Lung (tissue), 12 donors: ENCODE results near the gene PPID. TPM values are rescaled to one million over a fixed set of nuclear protein-coding genes. Genes with fewer than 3 reads are reported as not detected.
A peak's percentile ranks its signal among the peaks of the same experiment; 100 is the strongest.

Source experiments
- ATAC-seq: fragments of 200-7000 bp; cut with Tn5 transposase; one replicate; pipeline ENCODE4 v1.9.1; 2020; ENCODE audit warnings: moderate number of reproducible peaks; ENCODE audit not compliant: insufficient read depth, low FRiP score
- DNase-seq, 3 donors: peaks; one replicate each; pipeline ENCODE4 v3.0.0-alpha.2; 2013 to 2017
- H3K27ac ChIP-seq, 2 donors: one replicate each; pipeline ENCODE4 v1.5.1; 2013; ENCODE audit warnings: mild to moderate bottlenecking in 2 of 2, moderate library complexity in 2 of 2, control low read depth in 1 of 2, inconsistent platforms in 1 of 2, low read depth in 1 of 2, low read length in 1 of 2
- H3K27me3 ChIP-seq, 3 donors: one replicate each; pipeline ENCODE4 v1.5.1; 2013; ENCODE audit warnings: low read length in 2 of 3; ENCODE audit not compliant: control insufficient read depth in 3 of 3, insufficient read depth in 3 of 3
- H3K36me3 ChIP-seq, 4 donors: one replicate each; pipeline ENCODE4 v1.5.1; 2013; ENCODE audit warnings: low read length in 4 of 4, mild to moderate bottlenecking in 1 of 4, moderate library complexity in 1 of 4; ENCODE audit not compliant: control insufficient read depth in 4 of 4, insufficient read depth in 4 of 4
- H3K4me1 ChIP-seq, 5 donors: one replicate each; pipeline ENCODE4 v1.5.1; 2013; ENCODE audit warnings: low read length in 5 of 5, mild to moderate bottlenecking in 2 of 5, moderate library complexity in 1 of 5; ENCODE audit not compliant: control insufficient read depth in 5 of 5, insufficient read depth in 5 of 5
- H3K4me3 ChIP-seq: one replicate; pipeline ENCODE4 v1.5.1; 2013; ENCODE audit warnings: mild to moderate bottlenecking, control low read depth, moderate library complexity
- H3K9ac ChIP-seq, 2 donors: one replicate each; pipeline ENCODE4 v1.5.1; 2013; ENCODE audit warnings: low read length in 2 of 2, control low read depth in 1 of 2; ENCODE audit not compliant: insufficient read depth in 1 of 2
- H3K9me3 ChIP-seq, 4 donors: one replicate each; pipeline ENCODE4 v1.5.1; 2013; ENCODE audit warnings: low read length in 3 of 4, mild to moderate bottlenecking in 1 of 4, moderate library complexity in 1 of 4; ENCODE audit not compliant: control insufficient read depth in 4 of 4, insufficient read depth in 3 of 4
- WGBS, 2 donors: extraction: QIAGEN DNeasy Blood & Tissue Kit; methylation state at CpG; one replicate each; pipeline ENCODE4 v1.1.7; 2013; 5-methylcytosine and 5-hydroxymethylcytosine counted together
- polyA plus RNA-seq, 2 donors: library from polyadenylated mRNA; stranded (reverse); fragments of 200-250 nt; gene quantifications; one replicate each; pipeline ENCODE4 v1.2.1, GENCODE V29; 2013
- total RNA-seq, 2 donors: library from RNA; depleted of rRNA in 1 of 2; stranded (reverse); fragments of >200 nt in 1 of 2; gene quantifications; one replicate each; pipeline ENCODE4 v1.2.1, GENCODE V29; 2014 to 2021
- TF ChIP-seq, protein P1 (sequence below): IDR thresholded peaks from 2 replicates; pipeline ENCODE4 v1.5.1; 2012; ENCODE audit warnings: mild to moderate bottlenecking; ENCODE audit errors: control extremely low read depth, extremely low read depth
- donor health status: control.
- donor health status: control.
- donor health status: Bipolar disorder and iron deficiency.
- donor health status: healthy.
- donor health status: DM: yes; HTN: yes; CAD: no.

PPID gene
- total and polyA plus RNA-seq, 4 donors = 14.7 to 39.0 (median 21.3) TPM

DNA sequence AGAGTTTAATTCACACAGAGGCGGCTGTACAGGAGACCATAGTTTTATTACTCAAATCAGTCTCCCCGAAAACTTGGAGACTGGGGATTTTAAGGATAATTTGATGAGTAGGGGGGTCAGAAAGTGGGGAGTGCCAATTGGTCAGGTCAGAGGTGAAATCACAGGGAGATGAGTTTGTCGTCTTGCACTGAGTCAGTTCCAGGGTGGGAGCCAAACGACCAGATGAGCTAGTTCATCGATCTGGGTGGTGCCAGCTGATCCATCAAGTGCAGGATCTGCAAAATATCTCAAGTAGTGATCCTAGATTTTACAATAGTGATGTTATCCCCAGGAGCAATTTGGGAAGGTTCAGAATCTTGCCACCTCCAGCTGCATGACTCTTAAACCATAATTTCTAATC is 47.1 kb downstream of the PPID start:
- 84 to 92% methylated on average over 5 of the region's 5 CpGs for WGBS, 2 donors
- peaks cover 0 to 13% (median 0%) of the 10 kb centered on the region in 5 donors for H3K4me1 ChIP-seq
- peaks cover 0 to 3% (median 0%) of the 10 kb centered on the region in 4 donors for H3K36me3 ChIP-seq
- no peak overlapping the region for H3K4me3 ChIP-seq
- H3K9me3 ChIP-seq = no peaks in the 10 kb centered on the region
- H3K27me3 ChIP-seq = no peaks in the 10 kb centered on the region
- no peak overlapping the region for H3K27ac ChIP-seq
- TF ChIP-seq, protein P1, sequence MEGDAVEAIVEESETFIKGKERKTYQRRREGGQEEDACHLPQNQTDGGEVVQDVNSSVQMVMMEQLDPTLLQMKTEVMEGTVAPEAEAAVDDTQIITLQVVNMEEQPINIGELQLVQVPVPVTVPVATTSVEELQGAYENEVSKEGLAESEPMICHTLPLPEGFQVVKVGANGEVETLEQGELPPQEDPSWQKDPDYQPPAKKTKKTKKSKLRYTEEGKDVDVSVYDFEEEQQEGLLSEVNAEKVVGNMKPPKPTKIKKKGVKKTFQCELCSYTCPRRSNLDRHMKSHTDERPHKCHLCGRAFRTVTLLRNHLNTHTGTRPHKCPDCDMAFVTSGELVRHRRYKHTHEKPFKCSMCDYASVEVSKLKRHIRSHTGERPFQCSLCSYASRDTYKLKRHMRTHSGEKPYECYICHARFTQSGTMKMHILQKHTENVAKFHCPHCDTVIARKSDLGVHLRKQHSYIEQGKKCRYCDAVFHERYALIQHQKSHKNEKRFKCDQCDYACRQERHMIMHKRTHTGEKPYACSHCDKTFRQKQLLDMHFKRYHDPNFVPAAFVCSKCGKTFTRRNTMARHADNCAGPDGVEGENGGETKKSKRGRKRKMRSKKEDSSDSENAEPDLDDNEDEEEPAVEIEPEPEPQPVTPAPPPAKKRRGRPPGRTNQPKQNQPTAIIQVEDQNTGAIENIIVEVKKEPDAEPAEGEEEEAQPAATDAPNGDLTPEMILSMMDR = no peak
- DNase-seq (no peak), ATAC-seq (no peak)
- H3K9ac ChIP-seq = no peak overlapping the region

DNA sequence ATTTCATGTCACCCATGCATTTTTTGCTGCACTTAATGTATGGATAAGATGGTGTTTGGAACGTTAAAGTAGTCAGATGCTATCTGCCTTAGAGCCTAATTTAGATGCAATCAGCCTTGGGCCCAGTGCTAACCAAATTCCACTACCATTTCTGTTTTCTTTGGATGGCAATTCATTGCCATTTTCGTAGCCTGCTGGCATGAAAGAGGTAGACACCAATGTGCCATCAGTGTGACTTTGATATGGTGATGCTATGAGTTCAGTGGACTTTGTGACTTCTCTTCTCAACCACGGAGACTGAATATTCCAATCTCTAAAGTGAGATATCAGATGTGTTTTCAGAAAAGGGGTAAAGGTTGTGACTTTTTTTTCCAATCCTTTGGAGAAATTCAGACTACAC is 49.6 kb downstream of the PPID start:
- 84 to 93% methylated on average over 3 of the region's 3 CpGs for WGBS, 2 donors
- H3K9me3 ChIP-seq = no peaks in the 10 kb centered on the region
- H3K27ac ChIP-seq = no peak overlapping the region
- peaks cover 0 to 3% (median 0%) of the 10 kb centered on the region in 4 donors for H3K36me3 ChIP-seq
- H3K27me3 ChIP-seq = no peaks in the 10 kb centered on the region
- TF ChIP-seq, protein P1 = no peak
- H3K4me1 ChIP-seq = peaks cover 0 to 19% (median 0%) of the 10 kb centered on the region in 5 donors
- H3K4me3 ChIP-seq = no peak overlapping the region
- ATAC-seq (no peak), DNase-seq (no peak)
- H3K9ac ChIP-seq = no peak overlapping the region

DNA sequence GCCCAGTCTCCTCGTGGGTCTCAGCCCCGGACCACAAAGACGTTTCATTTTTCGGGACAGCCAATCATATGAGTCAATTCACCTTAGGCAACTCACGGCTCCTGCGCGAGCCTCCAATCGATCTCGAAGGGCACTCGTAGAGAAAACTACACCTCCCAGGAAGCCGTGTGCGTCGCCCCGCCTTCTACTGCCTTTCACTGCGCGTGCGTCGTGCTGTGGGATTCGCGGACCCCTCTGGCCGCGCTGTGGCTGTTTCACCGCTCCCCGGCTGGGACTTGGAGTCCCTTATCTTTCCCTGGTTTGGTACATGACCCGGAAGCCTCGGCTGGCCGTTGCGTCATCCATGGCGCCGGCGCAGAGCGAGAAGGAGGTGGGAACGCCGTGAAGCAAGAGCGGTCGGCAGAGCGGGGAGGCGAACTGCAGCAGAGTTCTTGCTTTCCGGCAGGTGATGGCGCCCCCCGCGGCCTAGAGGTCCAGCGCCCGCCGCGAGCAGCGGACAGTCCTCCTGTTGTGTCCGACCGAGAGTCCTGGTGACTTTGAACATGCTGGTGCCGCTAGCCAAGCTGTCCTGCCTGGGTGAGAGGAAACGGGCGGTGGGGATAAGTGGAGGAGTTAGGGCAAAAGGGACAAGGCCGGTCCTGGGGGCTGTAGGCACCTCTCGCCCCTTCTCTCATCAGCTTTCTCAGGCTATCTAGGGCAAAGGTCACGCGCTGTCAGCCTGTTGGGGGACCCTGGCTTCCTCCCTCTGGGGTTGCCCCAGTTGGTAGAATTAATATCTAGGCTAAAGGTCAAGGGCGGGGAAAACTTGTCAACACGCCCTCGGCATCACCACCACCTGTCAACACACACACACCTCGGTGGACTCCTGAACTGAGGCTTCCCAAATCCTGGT is 51.0 kb downstream of the PPID start, which contains the start of gene ETFDH:
Gene ETFDH (plus strand): TSS at position 382 of the 892 bp plus-strand sequence. CDS start 161 bp downstream, at position 543.
- WGBS, 2 donors = 0% methylated on average over 60 of the region's 60 CpGs
- H3K36me3 ChIP-seq = peaks cover 0 to 3% (median 1%) of the 10 kb centered on the region in 4 donors
- peak; percentile 93 for ATAC-seq

More for the DNA sequence above, 51.0 kb downstream of the PPID start, which contains the start of gene ETFDH:
- DNase-seq = peak; percentile 100
- no peaks in the 10 kb centered on the region for H3K27me3 ChIP-seq
- H3K4me3 ChIP-seq = peak within 1 kb of the TSS; percentile 74
- no peaks in the 10 kb centered on the region for H3K9me3 ChIP-seq
- H3K4me1 ChIP-seq = peaks cover 0 to 18% (median 0%) of the 10 kb centered on the region in 5 donors
- peak within 1 kb of the TSS; percentile 95 to 98 for H3K9ac ChIP-seq
- TF ChIP-seq, protein P1 = peak; percentile 60
- H3K27ac ChIP-seq = peak within 1 kb of the TSS; percentile 95 to 97
